HL-60 (cell line): ENCODE data around the gene COL25A1.

ENCODE experiments used
- GABPA ChIP-seq: IDR thresholded peaks from 2 replicates; pipeline ENCODE4 v1.6.1; 2012; ENCODE audit warnings: low read depth
- POLR2AphosphoS5 ChIP-seq: IDR thresholded peaks from 2 replicates; pipeline ENCODE4 v1.6.1; 2012; ENCODE audit warnings: low read depth
- SPI1 ChIP-seq: IDR thresholded peaks from 2 replicates; pipeline ENCODE4 v1.6.1; 2012; ENCODE audit warnings: low read depth, mild to moderate bottlenecking, borderline replicate concordance
- TF ChIP-seq, protein P1 (sequence below): IDR thresholded peaks from one replicate; pipeline ENCODE4 v1.5.1; 2011; ENCODE audit warnings: low read length, control low read depth, inconsistent platforms; ENCODE audit not compliant: insufficient read depth

DNA sequence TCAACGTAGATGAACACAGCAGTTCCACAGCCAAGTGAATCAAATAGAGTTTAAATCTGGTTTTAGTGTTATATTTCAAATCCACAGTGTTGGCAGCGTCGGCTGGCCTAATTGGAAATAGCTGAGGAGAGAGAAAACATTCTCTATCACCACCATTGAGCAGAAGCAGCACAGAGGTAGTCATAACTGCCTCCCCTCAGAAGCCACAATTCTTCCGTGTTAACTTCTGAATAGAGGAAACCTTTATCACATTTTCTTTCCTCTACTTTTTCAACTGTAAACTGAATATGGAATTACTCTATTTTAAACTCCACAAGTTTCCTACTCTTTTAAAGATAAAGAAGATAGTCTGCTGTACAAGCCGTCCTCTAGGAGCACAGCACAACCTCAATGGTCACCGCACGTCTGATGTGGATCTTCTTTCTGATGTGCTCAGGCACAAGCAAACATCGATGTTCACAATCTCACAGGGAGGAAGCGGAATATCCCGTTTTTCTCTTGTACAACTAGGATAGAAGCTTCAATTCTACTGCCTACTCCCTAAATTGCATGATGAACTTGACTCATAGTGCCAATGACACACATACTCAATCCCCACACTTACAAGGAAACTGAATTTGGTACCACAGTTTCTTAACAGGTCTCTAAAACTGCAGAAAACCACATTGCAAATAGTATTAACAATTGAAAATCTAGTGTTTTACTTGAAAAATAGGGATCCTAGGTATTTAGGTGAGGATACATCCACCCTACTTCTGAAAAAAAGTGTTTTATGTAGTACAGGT, 321.8 kb downstream of the COL25A1 start:
- TF ChIP-seq POLR2AphosphoS5 (no peak), SPI1 (no peak), GABPA (no peak)
- TF ChIP-seq, protein P1, sequence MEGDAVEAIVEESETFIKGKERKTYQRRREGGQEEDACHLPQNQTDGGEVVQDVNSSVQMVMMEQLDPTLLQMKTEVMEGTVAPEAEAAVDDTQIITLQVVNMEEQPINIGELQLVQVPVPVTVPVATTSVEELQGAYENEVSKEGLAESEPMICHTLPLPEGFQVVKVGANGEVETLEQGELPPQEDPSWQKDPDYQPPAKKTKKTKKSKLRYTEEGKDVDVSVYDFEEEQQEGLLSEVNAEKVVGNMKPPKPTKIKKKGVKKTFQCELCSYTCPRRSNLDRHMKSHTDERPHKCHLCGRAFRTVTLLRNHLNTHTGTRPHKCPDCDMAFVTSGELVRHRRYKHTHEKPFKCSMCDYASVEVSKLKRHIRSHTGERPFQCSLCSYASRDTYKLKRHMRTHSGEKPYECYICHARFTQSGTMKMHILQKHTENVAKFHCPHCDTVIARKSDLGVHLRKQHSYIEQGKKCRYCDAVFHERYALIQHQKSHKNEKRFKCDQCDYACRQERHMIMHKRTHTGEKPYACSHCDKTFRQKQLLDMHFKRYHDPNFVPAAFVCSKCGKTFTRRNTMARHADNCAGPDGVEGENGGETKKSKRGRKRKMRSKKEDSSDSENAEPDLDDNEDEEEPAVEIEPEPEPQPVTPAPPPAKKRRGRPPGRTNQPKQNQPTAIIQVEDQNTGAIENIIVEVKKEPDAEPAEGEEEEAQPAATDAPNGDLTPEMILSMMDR: no peak
